H9 (cell line): ENCODE measurements around the gene IL1RAPL1. TPM values are rescaled to one million over a fixed set of nuclear protein-coding genes. Genes with fewer than 3 reads are reported as not detected.

Experiments
- DNase-seq: peaks from one replicate; pipeline ENCODE4 v3.0.0-alpha.2; 2017
- H2AFZ ChIP-seq: one replicate; pipeline ENCODE4 v1.6.1; 2013; ENCODE audit warnings: mild to moderate bottlenecking, low read length, control low read depth, moderate library complexity
- H2AK5ac ChIP-seq: 2 replicates; pipeline ENCODE4 v1.6.1; 2013; ENCODE audit warnings: low read length, control low read depth, mixed read lengths; ENCODE audit not compliant: insufficient read length
- H2BK120ac ChIP-seq: one replicate; pipeline ENCODE4 v1.6.1; 2013; ENCODE audit warnings: low read depth, mild to moderate bottlenecking, low read length, control low read depth, inconsistent platforms; ENCODE audit not compliant: poor library complexity, severe bottlenecking
- H2BK12ac ChIP-seq: 2 replicates; pipeline ENCODE4 v1.6.1; 2013; ENCODE audit warnings: low read length, control low read depth, mixed read lengths, low read depth; ENCODE audit not compliant: insufficient read length
- H2BK15ac ChIP-seq: 2 replicates; pipeline ENCODE4 v1.6.1; 2013; ENCODE audit warnings: low read depth, low read length, control low read depth
- H2BK20ac ChIP-seq: one replicate; pipeline ENCODE4 v1.6.1; 2013; ENCODE audit warnings: low read depth, mild to moderate bottlenecking, low read length, control low read depth, inconsistent platforms; ENCODE audit not compliant: poor library complexity, severe bottlenecking
- H2BK5ac ChIP-seq: 2 replicates; pipeline ENCODE4 v1.6.1; 2013; ENCODE audit warnings: low read length, control low read depth, mixed read lengths; ENCODE audit not compliant: insufficient read length
- H3K14ac ChIP-seq: 2 replicates; pipeline ENCODE4 v1.6.1; 2013; ENCODE audit warnings: low read length, control low read depth; ENCODE audit not compliant: insufficient read depth
- H3K18ac ChIP-seq: 2 replicates; pipeline ENCODE4 v1.6.1; 2013; ENCODE audit warnings: low read depth, mild to moderate bottlenecking, mixed read lengths, low read length, control low read depth; ENCODE audit not compliant: insufficient read length
- H3K23ac ChIP-seq: 2 replicates; pipeline ENCODE4 v1.6.1; 2013; ENCODE audit warnings: low read length, control low read depth, mixed read lengths, low read depth; ENCODE audit not compliant: insufficient read length
- H3K23me2 ChIP-seq: 2 replicates; pipeline ENCODE4 v1.6.1; 2013; ENCODE audit warnings: low read depth, mild to moderate bottlenecking, mixed read lengths, low read length, control low read depth; ENCODE audit not compliant: insufficient read length, poor library complexity, severe bottlenecking
- H3K27ac ChIP-seq: 2 replicates; pipeline ENCODE4 v1.5.1; 2013; ENCODE audit warnings: low read length, control low read depth, mixed read lengths, low read depth; ENCODE audit not compliant: insufficient read length
- H3K27me3 ChIP-seq: 2 replicates; pipeline ENCODE4 v1.6.1; 2013; ENCODE audit warnings: low read length, control low read depth, inconsistent platforms; ENCODE audit not compliant: insufficient read depth
- H3K4ac ChIP-seq: 2 replicates; pipeline ENCODE4 v1.6.1; 2013; ENCODE audit warnings: low read depth, mild to moderate bottlenecking, control low read depth, inconsistent platforms, low read length, moderate library complexity
- H3K4me1 ChIP-seq: 2 replicates; pipeline ENCODE4 v1.6.1; 2013; ENCODE audit warnings: low read length, control low read depth, inconsistent platforms; ENCODE audit not compliant: insufficient read depth
- H3K4me2 ChIP-seq: 2 replicates; pipeline ENCODE4 v1.6.1; 2013; ENCODE audit warnings: low read length, control low read depth, mixed read lengths; ENCODE audit not compliant: insufficient read length, insufficient read depth
- H3K56ac ChIP-seq: 2 replicates; pipeline ENCODE4 v1.6.1; 2013; ENCODE audit warnings: low read depth, mild to moderate bottlenecking, mixed read lengths, low read length, control low read depth; ENCODE audit not compliant: insufficient read length
- H3K79me1 ChIP-seq: 2 replicates; pipeline ENCODE4 v1.6.1; 2013; ENCODE audit warnings: low read depth, mild to moderate bottlenecking, moderate library complexity, low read length, control low read depth, inconsistent platforms; ENCODE audit not compliant: insufficient read depth, poor library complexity, severe bottlenecking
- H3K79me2 ChIP-seq: 2 replicates; pipeline ENCODE4 v1.6.1; 2013; ENCODE audit warnings: low read length, control low read depth, inconsistent platforms; ENCODE audit not compliant: insufficient read depth
- H3K9ac ChIP-seq: 2 replicates; pipeline ENCODE4 v1.6.1; 2013; ENCODE audit warnings: low read length, control low read depth, mixed read lengths; ENCODE audit not compliant: insufficient read length; ENCODE audit errors: extremely low read depth
- H3K9me3 ChIP-seq: one replicate; pipeline ENCODE4 v1.6.1; 2013; ENCODE audit warnings: low read depth, low read length, inconsistent platforms; ENCODE audit not compliant: control insufficient read depth
- H3T11ph ChIP-seq: one replicate; pipeline ENCODE4 v1.6.1; 2013; ENCODE audit warnings: mild to moderate bottlenecking, low read length, control low read depth, inconsistent platforms
- H4K20me1 ChIP-seq: one replicate; pipeline ENCODE4 v1.6.1; 2013; ENCODE audit not compliant: control insufficient read depth, insufficient read length, insufficient read depth
- H4K5ac ChIP-seq: 2 replicates; pipeline ENCODE4 v1.6.1; 2013; ENCODE audit warnings: low read depth, mild to moderate bottlenecking, mixed read lengths, low read length, control low read depth; ENCODE audit not compliant: insufficient read length
- H4K8ac ChIP-seq: replicated peaks from 2 replicates; pipeline ENCODE4 v1.6.1; 2013; ENCODE audit warnings: low read length, control low read depth, mixed read lengths, low read depth; ENCODE audit not compliant: insufficient read length
- H4K91ac ChIP-seq: 2 replicates; pipeline ENCODE4 v1.6.1; 2013; ENCODE audit warnings: low read depth, mild to moderate bottlenecking, moderate library complexity, mixed read lengths, low read length, control low read depth; ENCODE audit not compliant: insufficient read length
- H3K27ac Mint-ChIP-seq, 3 experiments: 2 replicates in 2 of 3; 3 replicates in 1 of 3; pipeline ENCODE4 v1.8.0; 2020 to 2021; ENCODE audit warnings: mixed read lengths in 3 of 3, mild to moderate bottlenecking in 1 of 3, moderate library complexity in 1 of 3
- H3K27me3 Mint-ChIP-seq: 2 replicates; pipeline ENCODE4 v1.8.0; 2021; ENCODE audit warnings: low read depth, mild to moderate bottlenecking, moderate library complexity, mixed read lengths
- H3K36me3 Mint-ChIP-seq, 3 experiments: 2 replicates in 2 of 3; 3 replicates in 1 of 3; pipeline ENCODE4 v1.8.0; 2020 to 2021; ENCODE audit warnings: low read depth in 3 of 3, mixed read lengths in 3 of 3; ENCODE audit not compliant: insufficient read depth in 1 of 3
- H3K4me1 Mint-ChIP-seq, 2 experiments: 2 replicates each; pipeline ENCODE4 v1.8.0; 2020; ENCODE audit warnings: mixed read lengths in 2 of 2
- H3K4me3 Mint-ChIP-seq, 2 experiments: 2 replicates in 1 of 2; 3 replicates in 1 of 2; pipeline ENCODE4 v1.8.0; 2020 to 2021; ENCODE audit warnings: mild to moderate bottlenecking in 2 of 2, mixed read lengths in 2 of 2, moderate library complexity in 1 of 2
- H3K9me3 Mint-ChIP-seq, 2 experiments: 2 replicates in 1 of 2; 3 replicates in 1 of 2; pipeline ENCODE4 v1.8.0; 2020; ENCODE audit warnings: mild to moderate bottlenecking in 2 of 2, mixed read lengths in 2 of 2, moderate library complexity in 1 of 2
- WGBS: extraction: QIAGEN DNeasy Blood & Tissue Kit; methylation state at CpG from one replicate; pipeline ENCODE4 v1.1.7; 2013; ENCODE audit warnings: missing lambda C conversion rate, low lambda C conversion rate, mixed read lengths; ENCODE audit not compliant: insufficient read length; ENCODE audit errors: extremely low coverage; 5-methylcytosine and 5-hydroxymethylcytosine counted together
- total RNA-seq: library from RNA; stranded (reverse); gene quantifications from 2 replicates; pipeline ENCODE4 v1.2.1, GENCODE V29; 2021
- TF ChIP-seq, protein P1 (sequence below): fragments of 200-600 bp; sonication (generic); conservative IDR thresholded peaks from 3 replicates; pipeline ENCODE4 v1.8.0; 2021; ENCODE audit warnings: antibody characterized with exemption, mild to moderate bottlenecking

IL1RAPL1 gene
- total RNA-seq, 1 experiment from 2014 or later = 0.31 TPM

DNA sequence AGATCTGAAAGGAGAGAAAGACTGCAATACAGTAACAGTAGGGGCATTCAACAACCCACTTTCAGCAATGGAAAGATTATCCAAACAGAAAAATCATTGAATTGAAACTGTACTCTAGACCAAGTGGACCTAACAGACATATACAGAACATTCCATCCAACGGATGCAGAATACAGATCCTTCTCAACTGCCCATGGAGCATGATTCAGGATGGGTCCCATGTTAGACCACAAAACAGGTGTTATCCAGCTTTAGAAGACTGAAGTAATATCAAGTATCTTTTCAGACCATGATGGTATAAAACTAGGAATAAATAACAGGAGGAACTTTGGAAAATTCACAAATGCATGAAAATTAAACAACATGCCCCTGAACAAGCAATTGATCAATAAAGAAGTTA is 1060.9 kb downstream of the IL1RAPL1 start:
- Histone ChIP-seq H3K4ac (no peak overlapping the region), H2BK120ac (no peak overlapping the region), H3K56ac (no peak overlapping the region), H4K8ac (no peak overlapping the region), H2AK5ac (no peak overlapping the region), H3K4me2 (no peak overlapping the region), H3K27ac (no peak overlapping the region), H3K23ac (no peak overlapping the region), H4K5ac (no peak overlapping the region), H2BK15ac (no peak overlapping the region), H2AFZ (no peak overlapping the region), H3K27me3 (no peaks in the 10 kb centered on the region), H3K9me3 (no peaks in the 10 kb centered on the region), H4K91ac (no peak overlapping the region), H3K79me2 (no peaks in the 10 kb centered on the region), H2BK12ac (no peak overlapping the region), H3T11ph (no peak overlapping the region), H3K14ac (no peak overlapping the region), H2BK20ac (no peak overlapping the region), H3K23me2 (no peaks in the 10 kb centered on the region), H3K9ac (no peak overlapping the region), H3K4me1 (no peaks in the 10 kb centered on the region), H3K79me1 (no peaks in the 10 kb centered on the region), H2BK5ac (no peak overlapping the region), H4K20me1 (no peaks in the 10 kb centered on the region), H3K18ac (no peak overlapping the region)
- no peak overlapping the region for H3K4me3 Mint-ChIP-seq
- WGBS = no CpG with 5 or more reads among the region's 1 CpG
- no peak overlapping the region for H3K27ac Mint-ChIP-seq
- H3K9me3 Mint-ChIP-seq = peaks cover 16 to 62% of the 10 kb centered on the region in 2 experiments
- H3K36me3 Mint-ChIP-seq = peaks cover 0 to 5% (median 0%) of the 10 kb centered on the region in 3 experiments; a peak in 3 of 7 replicates
- DNase-seq = no peak
- peaks cover 2 to 3% of the 10 kb centered on the region in 2 experiments; a peak in 3 of 4 replicates for H3K4me1 Mint-ChIP-seq
- TF ChIP-seq, protein P1, sequence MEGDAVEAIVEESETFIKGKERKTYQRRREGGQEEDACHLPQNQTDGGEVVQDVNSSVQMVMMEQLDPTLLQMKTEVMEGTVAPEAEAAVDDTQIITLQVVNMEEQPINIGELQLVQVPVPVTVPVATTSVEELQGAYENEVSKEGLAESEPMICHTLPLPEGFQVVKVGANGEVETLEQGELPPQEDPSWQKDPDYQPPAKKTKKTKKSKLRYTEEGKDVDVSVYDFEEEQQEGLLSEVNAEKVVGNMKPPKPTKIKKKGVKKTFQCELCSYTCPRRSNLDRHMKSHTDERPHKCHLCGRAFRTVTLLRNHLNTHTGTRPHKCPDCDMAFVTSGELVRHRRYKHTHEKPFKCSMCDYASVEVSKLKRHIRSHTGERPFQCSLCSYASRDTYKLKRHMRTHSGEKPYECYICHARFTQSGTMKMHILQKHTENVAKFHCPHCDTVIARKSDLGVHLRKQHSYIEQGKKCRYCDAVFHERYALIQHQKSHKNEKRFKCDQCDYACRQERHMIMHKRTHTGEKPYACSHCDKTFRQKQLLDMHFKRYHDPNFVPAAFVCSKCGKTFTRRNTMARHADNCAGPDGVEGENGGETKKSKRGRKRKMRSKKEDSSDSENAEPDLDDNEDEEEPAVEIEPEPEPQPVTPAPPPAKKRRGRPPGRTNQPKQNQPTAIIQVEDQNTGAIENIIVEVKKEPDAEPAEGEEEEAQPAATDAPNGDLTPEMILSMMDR = no peak
- H3K27me3 Mint-ChIP-seq = no peaks in the 10 kb centered on the region
